Gastroesophageal sphincter (tissue), 4 donors: ENCODE results near the gene DPYSL4. TPM values are rescaled to one million over a fixed set of nuclear protein-coding genes. Genes with fewer than 3 reads are reported as not detected.

Experiments
- ATAC-seq: fragments of 150-250 bp; one replicate; pipeline ENCODE4 v1.9.1; 2016; ENCODE audit warnings: mild to moderate bottlenecking, moderate library complexity
- H3K27ac ChIP-seq, 4 donors: fragments of 200-600 bp; sonication (generic) in 3 of 4; 1 replicate in 3 of 4; 2 replicates in 1 of 4; pipeline ENCODE4 v1.5.1; 2016 to 2019
- H3K27me3 ChIP-seq: fragments of 200-600 bp; sonication (generic); one replicate; pipeline ENCODE4 v1.5.1; 2019
- H3K36me3 ChIP-seq, 2 donors: fragments of 200-600 bp; sonication (generic); one replicate each; pipeline ENCODE4 v1.5.1; 2019; ENCODE audit warnings: control low read depth in 1 of 2
- H3K4me1 ChIP-seq, 3 donors: fragments of 200-600 bp; sonication (generic); 1 replicate in 2 of 3; 2 replicates in 1 of 3; pipeline ENCODE4 v1.5.1; 2016 to 2019; ENCODE audit warnings: control low read depth in 2 of 3
- H3K4me3 ChIP-seq, 2 donors: fragments of 200-600 bp; sonication (generic); one replicate each; pipeline ENCODE4 v1.5.1; 2019; ENCODE audit warnings: mild to moderate bottlenecking in 1 of 2, moderate library complexity in 1 of 2
- H3K9me3 ChIP-seq, 3 donors: fragments of 200-600 bp; sonication (generic); one replicate each; pipeline ENCODE4 v1.5.1; 2017 to 2019; ENCODE audit warnings: control low read depth in 2 of 3
- EP300 ChIP-seq: sonication (generic); formaldehyde crosslinking; IDR thresholded peaks from one replicate; pipeline ENCODE4 v1.6.1; 2017; ENCODE audit warnings: antibody characterized with exemption, mild to moderate bottlenecking
- POLR2A ChIP-seq, 2 donors: fragments of 450-650 bp; IDR thresholded peaks; one replicate each; pipeline ENCODE4 v1.6.1; 2017; ENCODE audit warnings: antibody characterized with exemption in 2 of 2, mild to moderate bottlenecking in 2 of 2, moderate library complexity in 1 of 2
- POLR2AphosphoS5 ChIP-seq: sonication (generic); formaldehyde crosslinking; IDR thresholded peaks from one replicate; pipeline ENCODE4 v1.6.1; 2017; ENCODE audit warnings: antibody characterized with exemption
- WGBS, 2 donors: methylation state at CpG; one replicate each; pipeline ENCODE4 v1.1.5; 2018; ENCODE audit warnings: low coverage in 1 of 2; 5-methylcytosine and 5-hydroxymethylcytosine counted together
- total RNA-seq, 4 donors: library from RNA; depleted of rRNA; stranded (reverse); fragments of >200 nt; gene quantifications; one replicate each; pipeline ENCODE4 v1.1.0, GENCODE V29; 2016
- TF ChIP-seq, protein P1 (sequence below), 4 experiments: fragments of 200-600 bp in 2 of 4; fragments of 450-650 bp in 2 of 4; sonication (generic) in 1 of 4; IDR thresholded peaks; one replicate each; pipeline ENCODE4 v1.5.1; 2017 to 2019; ENCODE audit warnings: antibody characterized with exemption in 4 of 4, mild to moderate bottlenecking in 2 of 4, moderate library complexity in 2 of 4

Gene DPYSL4
- total RNA-seq, 4 donors from 2014 or later = 1.6 to 2.6 (median 1.9) TPM

GRCh38 chr10:132232981-132233380, 46.2 kb downstream of the DPYSL4 start:
- Histone ChIP-seq H3K36me3 (no peaks in the 10 kb centered on the region), H3K27me3 (no peaks in the 10 kb centered on the region), H3K27ac (no peak overlapping the region), H3K9me3 (no peaks in the 10 kb centered on the region), H3K4me3 (no peak overlapping the region), H3K4me1 (peaks cover 0 to 4% (median 0%) of the 10 kb centered on the region in 3 donors)
- no peak for ATAC-seq
- WGBS, 2 donors = no CpG with 5 or more reads among the region's 9 CpGs
- TF ChIP-seq POLR2AphosphoS5 (no peak), EP300 (no peak)

GRCh38 chr10:132233501-132234085, 46.8 kb downstream of the DPYSL4 start:
- H3K4me1 ChIP-seq = peaks cover 0 to 4% (median 0%) of the 10 kb centered on the region in 3 donors
- 40% methylated on average over 1 of the region's 18 CpGs; no CpG with 5 or more reads in 1 of the 2 donors for WGBS, 2 donors
- no peaks in the 10 kb centered on the region for H3K9me3 ChIP-seq
- TF ChIP-seq, protein P1, sequence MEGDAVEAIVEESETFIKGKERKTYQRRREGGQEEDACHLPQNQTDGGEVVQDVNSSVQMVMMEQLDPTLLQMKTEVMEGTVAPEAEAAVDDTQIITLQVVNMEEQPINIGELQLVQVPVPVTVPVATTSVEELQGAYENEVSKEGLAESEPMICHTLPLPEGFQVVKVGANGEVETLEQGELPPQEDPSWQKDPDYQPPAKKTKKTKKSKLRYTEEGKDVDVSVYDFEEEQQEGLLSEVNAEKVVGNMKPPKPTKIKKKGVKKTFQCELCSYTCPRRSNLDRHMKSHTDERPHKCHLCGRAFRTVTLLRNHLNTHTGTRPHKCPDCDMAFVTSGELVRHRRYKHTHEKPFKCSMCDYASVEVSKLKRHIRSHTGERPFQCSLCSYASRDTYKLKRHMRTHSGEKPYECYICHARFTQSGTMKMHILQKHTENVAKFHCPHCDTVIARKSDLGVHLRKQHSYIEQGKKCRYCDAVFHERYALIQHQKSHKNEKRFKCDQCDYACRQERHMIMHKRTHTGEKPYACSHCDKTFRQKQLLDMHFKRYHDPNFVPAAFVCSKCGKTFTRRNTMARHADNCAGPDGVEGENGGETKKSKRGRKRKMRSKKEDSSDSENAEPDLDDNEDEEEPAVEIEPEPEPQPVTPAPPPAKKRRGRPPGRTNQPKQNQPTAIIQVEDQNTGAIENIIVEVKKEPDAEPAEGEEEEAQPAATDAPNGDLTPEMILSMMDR (IDR thresholded peaks at IDR 0.05) = no peak
- TF ChIP-seq POLR2A (IDR thresholded peaks at IDR 0.05) (no peak), POLR2AphosphoS5 (no peak), EP300 (no peak)
- no peak for ATAC-seq
- H3K27ac ChIP-seq = no peak overlapping the region
- H3K36me3 ChIP-seq = no peaks in the 10 kb centered on the region
- H3K4me3 ChIP-seq = no peak overlapping the region
- H3K27me3 ChIP-seq = no peaks in the 10 kb centered on the region

DNA sequence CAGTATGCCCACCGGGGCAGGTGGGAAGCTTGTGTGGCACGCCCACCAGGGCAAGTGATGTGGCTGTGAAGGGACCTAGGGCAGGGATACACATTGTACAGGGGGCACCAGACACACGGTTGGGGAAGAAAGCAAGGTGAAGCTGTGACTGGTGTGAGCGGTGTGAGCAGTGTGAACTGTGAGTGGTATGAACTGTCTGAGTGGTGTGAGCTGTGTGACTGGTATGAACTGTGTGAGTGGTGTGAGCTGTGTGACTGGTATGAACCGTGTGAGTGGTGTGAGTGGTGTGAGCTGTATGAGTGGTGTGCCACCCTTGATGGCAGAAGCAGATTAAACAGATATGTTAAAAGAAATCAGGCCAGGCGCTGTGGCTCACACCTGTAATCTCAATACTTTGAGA, 48.1 kb downstream of the DPYSL4 start:
- 93 to 100% methylated on average over 3 to 6 of the region's 6 CpGs for WGBS, 2 donors
- TF ChIP-seq POLR2AphosphoS5 = no peak
- no peak for TF ChIP-seq EP300
- TF ChIP-seq, protein P1 (IDR thresholded peaks at IDR 0.05) = no peak
- TF ChIP-seq POLR2A (IDR thresholded peaks at IDR 0.05) = no peak
- Histone ChIP-seq H3K4me1 (peaks cover 0 to under 1% (median 0%) of the 10 kb centered on the region in 3 donors), H3K27me3 (no peaks in the 10 kb centered on the region), H3K4me3 (no peak overlapping the region), H3K27ac (no peak overlapping the region), H3K9me3 (no peaks in the 10 kb centered on the region), H3K36me3 (no peaks in the 10 kb centered on the region)
- no peak for ATAC-seq

DNA sequence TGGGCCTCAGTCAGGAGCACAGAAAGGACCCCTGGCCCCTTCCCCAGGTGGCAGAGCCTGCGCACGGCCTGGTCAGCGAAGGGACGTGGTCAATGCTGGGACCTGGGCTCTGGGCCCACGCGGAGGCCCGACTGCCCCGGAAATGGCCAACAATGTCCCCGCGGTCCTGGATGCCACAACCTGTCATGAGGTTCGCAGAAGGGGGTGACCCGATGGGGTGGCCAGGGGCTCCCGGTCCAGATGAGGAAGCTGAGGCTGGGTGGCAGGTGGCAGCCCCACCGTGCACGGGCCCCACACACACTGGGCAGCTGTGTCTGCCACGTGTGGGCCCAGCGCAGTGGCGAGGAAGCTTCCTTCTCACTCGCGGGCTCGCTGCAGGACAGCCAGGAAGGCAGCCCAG, 49.4 kb downstream of the DPYSL4 start:
- no peak for ATAC-seq
- H3K9me3 ChIP-seq = no peaks in the 10 kb centered on the region
- no peak overlapping the region for H3K27ac ChIP-seq
- 80% methylated on average over 1 of the region's 21 CpGs; no CpG with 5 or more reads in 1 of the 2 donors for WGBS, 2 donors
- H3K27me3 ChIP-seq = no peaks in the 10 kb centered on the region
- H3K36me3 ChIP-seq = no peaks in the 10 kb centered on the region
- no peaks in the 10 kb centered on the region for H3K4me1 ChIP-seq
- TF ChIP-seq POLR2AphosphoS5 (no peak), EP300 (no peak), POLR2A (IDR thresholded peaks at IDR 0.05) (no peak)
- H3K4me3 ChIP-seq = no peak overlapping the region

DNA sequence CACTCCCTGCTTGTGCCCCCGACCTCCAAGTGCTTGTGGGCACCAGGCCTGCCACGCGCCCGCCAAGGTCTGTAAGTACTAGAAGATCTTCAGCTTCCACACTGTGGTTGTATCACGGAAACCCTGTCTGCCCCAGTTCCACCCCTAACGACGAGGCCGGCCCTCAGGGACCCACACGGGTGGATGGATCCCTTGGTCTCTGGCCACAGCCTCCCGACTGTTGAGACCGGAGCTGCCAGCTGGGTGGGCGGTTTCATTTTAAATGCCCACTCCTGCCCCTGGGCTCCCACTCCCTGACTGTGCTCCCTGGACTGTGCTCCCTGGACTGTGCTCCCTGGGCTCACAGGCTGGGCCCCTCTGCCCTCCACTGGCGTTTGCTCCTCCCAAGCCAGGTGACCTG, 50.1 kb downstream of the DPYSL4 start:
- H3K4me1 ChIP-seq = no peaks in the 10 kb centered on the region
- no peak for ATAC-seq
- 100% methylated on average over 2 of the region's 13 CpGs; no CpG with 5 or more reads in 1 of the 2 donors for whole genome bisulfite sequencing, 2 donors
- H3K27me3 ChIP-seq = no peaks in the 10 kb centered on the region
- H3K4me3 ChIP-seq = no peak overlapping the region
- H3K36me3 ChIP-seq = no peaks in the 10 kb centered on the region
- H3K27ac ChIP-seq = no peak overlapping the region
- no peak for TF ChIP-seq POLR2AphosphoS5
- no peaks in the 10 kb centered on the region for H3K9me3 ChIP-seq

- TF ChIP-seq, protein P1 (IDR thresholded peaks at IDR 0.05) = no peak
- TF ChIP-seq EP300 (no peak), POLR2AphosphoS5 (no peak), POLR2A (IDR thresholded peaks at IDR 0.05) (no peak)
- WGBS, 2 donors = 60 to 79% methylated on average over 1 to 4 of the region's 15 CpGs
- Histone ChIP-seq H3K9me3 (no peaks in the 10 kb centered on the region), H3K27me3 (no peaks in the 10 kb centered on the region), H3K4me3 (no peak overlapping the region), H3K36me3 (no peaks in the 10 kb centered on the region), H3K4me1 (no peaks in the 10 kb centered on the region), H3K27ac (no peak overlapping the region)
- no peak for ATAC-seq
Observed at GRCh38 chr10:132237396-132237795, 50.6 kb downstream of the DPYSL4 start.
